ENCODE data around the gene FGF14.

FGF14 gene

GRCh38 chr13:102310691-102311418, 91.0 kb downstream of the FGF14 start:
- DNase-seq (ENCODE audit: low read depth), result no peak

DNA sequence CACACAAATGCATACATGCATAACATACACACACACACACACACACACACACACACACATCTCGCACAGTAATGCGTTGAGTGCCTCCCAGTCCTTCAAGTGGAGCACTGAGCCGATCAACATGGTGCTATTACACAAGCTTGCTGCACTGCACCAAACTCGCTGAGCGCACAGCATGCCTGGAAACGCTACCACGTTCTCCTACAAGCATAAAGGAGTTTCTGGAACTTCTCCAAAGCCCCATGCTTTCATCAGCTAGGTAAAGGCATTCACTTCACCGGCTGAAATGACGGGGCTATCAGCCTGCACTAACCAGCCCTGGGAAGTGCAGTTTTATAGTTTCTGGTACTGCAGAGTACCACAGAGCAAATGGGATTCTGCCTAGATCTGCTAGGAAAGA, 92.7 kb downstream of the FGF14 start:
- DNase-seq (ENCODE audit: low read depth), result no peak

DNA sequence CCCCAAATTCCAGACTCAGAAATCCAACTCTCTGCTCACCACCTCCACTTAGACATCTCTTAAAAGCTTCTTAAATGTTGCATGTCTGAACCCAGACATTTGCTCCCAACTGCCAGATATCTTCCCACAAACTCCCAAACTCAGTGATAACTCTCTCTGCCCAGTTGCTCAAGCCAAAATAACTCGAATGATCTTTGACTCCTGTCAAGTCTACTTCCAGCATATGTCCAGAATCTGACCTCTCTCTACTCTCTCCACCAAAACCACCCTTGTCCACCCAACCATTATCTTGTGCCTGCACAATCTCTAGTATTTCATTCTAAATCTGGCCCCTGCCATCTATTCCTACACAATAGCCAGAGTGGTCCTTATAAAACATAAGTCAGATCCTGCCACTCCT, 99.3 kb downstream of the FGF14 start:
- no peak for DNase-seq (ENCODE audit: low read depth)

DNA sequence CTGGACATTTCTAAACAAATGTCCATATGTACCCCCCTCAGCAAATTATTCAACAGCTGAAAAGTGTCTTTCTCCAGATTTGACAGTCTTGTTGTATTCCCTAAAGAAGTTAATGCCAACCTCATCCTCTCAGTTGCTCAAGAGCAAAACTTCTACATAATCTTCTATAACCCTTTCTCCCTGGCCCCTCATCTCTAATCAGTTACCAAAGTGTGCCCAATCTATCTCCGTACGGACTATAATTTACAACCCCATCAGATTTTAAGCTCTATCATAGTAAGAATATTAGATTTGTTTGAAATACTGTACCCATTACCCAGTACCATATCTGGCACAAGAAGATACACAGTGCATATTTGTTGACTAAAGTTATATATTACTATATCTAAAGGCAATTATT, 101.5 kb downstream of the FGF14 start:
- no peak for DNase-seq (ENCODE audit: low read depth)

DNA sequence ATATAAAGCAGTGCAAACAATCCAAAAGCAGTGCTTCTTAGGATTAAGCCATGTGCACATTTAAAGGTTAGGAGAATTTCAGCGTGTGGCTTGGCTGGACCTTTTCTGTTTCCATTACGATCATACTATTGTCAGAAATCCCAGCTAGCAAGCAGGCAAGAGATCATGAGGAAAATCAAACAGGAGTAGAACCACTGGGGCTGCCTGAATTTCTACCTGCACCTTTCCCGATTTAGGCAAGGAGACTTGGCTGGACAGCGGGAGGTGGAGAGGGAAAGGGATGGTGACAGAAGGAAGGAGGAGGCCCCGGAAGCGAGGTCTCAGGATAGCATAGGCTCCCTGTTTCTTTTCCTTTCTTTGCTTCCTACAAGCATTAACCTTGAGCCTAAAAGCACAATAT, 102.5 kb downstream of the FGF14 start:
- DNase-seq (ENCODE audit: low read depth), result no peak

DNA sequence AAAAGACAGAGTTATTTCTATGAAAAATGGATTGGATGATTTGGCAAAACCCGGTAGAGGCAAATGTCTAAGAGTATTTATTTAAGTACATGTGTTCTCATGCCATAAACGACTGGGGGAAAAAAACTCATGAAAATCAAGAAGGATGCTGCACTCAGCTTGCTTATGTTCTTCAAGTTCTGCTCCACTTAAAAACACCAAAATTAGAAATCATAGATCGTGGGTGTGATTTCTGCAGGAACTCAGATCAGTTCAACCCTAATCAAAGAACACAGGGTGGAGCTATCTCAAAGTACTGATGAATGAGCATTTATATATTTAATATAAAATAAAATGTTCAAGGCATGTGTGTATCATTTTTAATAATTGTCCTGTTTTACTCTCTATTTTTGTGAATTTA, 103.8 kb downstream of the FGF14 start:
- DNase-seq (ENCODE audit: low read depth), result no peak

DNA sequence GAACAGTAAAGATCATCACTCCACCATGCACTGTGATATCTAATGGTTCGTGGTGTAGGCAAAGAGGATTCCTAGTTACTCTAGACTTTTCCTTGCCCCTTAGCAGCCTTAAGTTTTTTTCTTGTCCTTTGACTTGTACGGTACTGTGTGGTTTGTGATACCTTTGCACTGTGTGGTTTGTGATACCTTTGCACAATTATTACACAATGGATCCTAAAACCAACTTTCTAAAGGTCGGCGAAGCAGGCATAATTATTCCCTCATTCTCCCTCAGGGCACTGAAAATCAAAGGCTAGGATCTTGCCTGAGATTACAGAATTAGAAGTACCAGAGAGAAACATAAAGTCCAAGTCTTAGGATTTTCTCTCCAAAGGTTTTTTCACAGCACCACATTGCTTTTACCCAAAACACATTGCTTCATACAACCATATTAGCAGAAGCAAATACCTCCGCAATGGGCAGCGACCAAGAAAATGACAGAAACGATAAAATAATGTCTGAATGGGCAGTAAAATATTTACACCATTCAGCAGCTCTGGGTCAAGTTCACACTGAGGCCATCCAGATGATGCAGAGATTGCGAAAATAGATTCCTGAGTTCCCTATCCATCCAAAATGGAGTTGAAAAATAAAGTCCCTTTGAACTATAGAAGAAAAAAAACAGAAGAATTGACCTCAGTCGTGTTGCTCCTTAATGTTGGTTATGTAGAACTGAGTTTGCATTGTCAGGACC, 106.4 kb downstream of the FGF14 start:
- DNase-seq (ENCODE audit: low read depth), result no peak

- DNase-seq (ENCODE audit: low read depth), result no peak
These were observed 107.3 kb downstream of the FGF14 start for GRCh38 chr13:102294407-102295018.

- no peak for DNase-seq (ENCODE audit: low read depth)
These were observed 108.1 kb downstream of the FGF14 start for GRCh38 chr13:102293723-102294122.

GRCh38 chr13:102291587-102292218, 110.1 kb downstream of the FGF14 start:
- no peak for DNase-seq (ENCODE audit: low read depth)

- no peak for DNase-seq (ENCODE audit: low read depth)
These were observed 112.2 kb downstream of the FGF14 start for GRCh38 chr13:102289606-102290005.

DNA sequence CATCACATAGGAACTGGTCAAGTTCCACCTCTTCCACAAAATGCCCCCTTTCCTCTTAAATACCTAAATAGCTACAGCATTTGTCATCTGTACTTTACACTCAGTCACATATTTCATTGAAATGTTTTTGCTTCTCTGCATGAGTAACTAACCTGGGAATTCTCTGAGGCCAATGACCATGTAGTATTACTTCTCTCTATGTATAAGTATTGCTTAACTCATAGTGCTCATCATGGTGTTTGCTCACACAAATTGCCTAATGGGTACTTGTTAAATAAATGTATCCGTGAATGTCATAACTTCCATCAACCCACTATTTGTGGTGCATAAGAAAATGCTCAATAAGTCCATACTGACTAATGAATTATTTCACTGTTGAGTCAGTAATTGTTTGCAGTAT, 115.5 kb downstream of the FGF14 start:
- DNase-seq (ENCODE audit: low read depth), result no peak

- no peak for DNase-seq (ENCODE audit: low read depth)
These were observed 121.5 kb downstream of the FGF14 start for GRCh38 chr13:102280366-102280765.

GRCh38 chr13:102277286-102277685, 124.6 kb downstream of the FGF14 start:
- DNase-seq (ENCODE audit: low read depth), result no peak

DNA sequence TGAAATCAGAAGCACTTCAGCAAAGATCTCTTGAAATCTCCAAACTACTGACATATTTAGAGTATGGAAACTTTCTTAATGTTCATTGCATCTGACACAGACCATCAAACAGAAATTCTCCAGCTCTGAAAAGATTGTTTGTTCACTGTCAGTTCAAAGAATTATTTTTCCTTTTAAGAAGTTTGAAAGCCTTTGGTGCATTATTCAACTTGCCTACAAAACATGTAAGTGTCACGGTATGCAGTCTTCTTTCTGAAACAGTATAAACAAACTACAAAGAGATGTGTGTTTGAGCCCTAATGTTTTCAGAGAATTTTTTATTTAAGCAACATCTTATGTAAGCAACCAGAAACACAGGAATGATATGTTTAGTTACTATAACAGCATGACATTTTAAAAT, 125.4 kb downstream of the FGF14 start:
- DNase-seq (ENCODE audit: low read depth), result no peak

DNA sequence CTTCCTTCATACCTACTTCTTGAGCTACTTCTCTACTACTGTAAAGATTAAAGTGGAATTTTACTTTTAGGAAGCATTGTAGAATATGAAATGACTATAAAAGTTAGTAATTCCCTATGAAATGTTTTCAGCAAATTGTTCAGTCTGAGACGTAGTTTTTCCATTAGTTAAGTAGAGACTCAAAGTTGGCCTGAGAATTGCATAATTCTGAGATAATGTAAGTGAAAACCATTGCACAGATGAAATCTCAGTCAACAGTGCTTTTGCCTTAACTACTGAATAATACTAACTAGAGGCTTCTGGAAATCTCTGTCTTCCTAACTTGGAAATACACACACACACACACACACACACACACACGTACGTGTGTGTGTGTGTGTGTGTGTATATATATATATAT, 125.9 kb downstream of the FGF14 start:
- no peak for DNase-seq (ENCODE audit: low read depth)

- DNase-seq (ENCODE audit: low read depth), result no peak
These were observed 128.7 kb downstream of the FGF14 start for GRCh38 chr13:102273111-102273510.

GRCh38 chr13:102267191-102267590, 134.7 kb downstream of the FGF14 start:
- DNase-seq (ENCODE audit: low read depth), result no peak

- no peak for DNase-seq (ENCODE audit: low read depth)
These were observed 140.0 kb downstream of the FGF14 start for GRCh38 chr13:102261809-102262208.

- DNase-seq (ENCODE audit: low read depth), result no peak
These were observed 140.5 kb downstream of the FGF14 start for GRCh38 chr13:102261316-102261715.

DNA sequence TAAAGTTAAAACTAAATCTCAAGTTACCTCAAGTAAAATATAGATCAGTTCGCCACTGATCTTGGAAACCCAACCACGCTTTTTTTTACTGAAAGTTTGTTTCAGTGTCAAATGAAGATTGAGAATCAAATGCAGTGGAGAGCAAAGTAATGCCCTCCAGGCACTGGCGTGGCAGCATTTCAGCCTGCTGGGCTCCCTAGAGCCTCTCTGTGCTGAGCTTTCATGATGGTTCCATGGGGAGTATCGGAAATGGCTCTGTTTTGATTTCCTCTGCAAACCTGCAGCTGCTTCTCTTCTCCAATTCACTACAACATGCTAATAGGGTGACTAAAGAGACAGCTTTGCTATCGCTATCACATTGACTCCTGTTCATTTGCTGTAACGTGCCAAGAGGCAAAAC, 141.6 kb downstream of the FGF14 start:
- DNase-seq (ENCODE audit: low read depth), result no peak

DNA sequence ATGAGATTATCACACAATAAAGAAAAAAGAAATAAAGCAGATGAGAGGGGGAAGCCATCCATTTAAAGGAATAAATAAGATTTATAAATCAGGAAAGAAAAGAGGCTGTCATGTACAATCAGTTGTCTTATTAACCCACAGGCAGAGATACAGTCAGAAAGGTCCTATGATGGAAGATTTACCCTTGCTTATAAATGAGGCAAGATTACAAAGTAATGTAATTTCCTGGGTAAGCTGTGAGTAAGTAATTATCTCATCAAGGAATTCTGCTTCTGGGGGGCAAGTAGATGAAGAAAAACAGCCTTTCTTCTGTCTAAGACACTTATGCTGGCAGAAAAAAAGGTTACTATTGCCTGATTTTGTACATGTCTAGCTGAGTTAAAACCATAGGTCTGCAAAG, 146.4 kb downstream of the FGF14 start:
- DNase-seq (ENCODE audit: low read depth), result no peak

DNA sequence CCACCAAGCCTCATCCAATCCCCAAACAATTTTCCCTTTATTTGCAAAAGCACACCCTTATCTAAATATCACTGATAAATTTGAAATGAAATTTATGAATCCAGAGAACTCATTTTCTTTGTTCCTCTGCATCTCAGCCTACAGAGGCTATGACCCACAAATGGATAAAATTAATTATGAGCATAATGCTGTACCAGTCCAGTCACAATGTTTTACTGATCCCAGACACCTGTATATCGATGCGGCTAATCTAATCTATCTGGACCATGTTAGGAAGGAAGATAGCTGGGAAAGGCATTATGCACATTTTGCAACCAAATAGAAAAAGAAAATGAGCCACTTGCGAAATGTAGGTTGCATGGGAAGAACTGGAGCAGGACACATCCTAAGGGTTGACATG, 150.0 kb downstream of the FGF14 start:
- no peak for DNase-seq (ENCODE audit: low read depth)

Measured in stimulated activated CD8-positive, alpha-beta memory T cell treated with anti-CD3 and anti-CD28 coated beads, Interleukin-12 subunit alpha, Interleukin-12 subunit beta, amount 100 ng/mL, for 4 hours (primary cell).